C1 segment of cervical spinal cord (tissue), 14 donors: ENCODE results near the gene STIM2.
"Not testable (repeated sequence)": the region's sequence is repeated elsewhere in the genome, so short reads cannot be mapped to it uniquely, and the experiment has no call there.

Experiments used
- DNase-seq, 14 donors: peaks; one replicate each; lab custom pipeline; 2025; lab: John Stamatoyannopoulos, UW

Gene STIM2

DNA sequence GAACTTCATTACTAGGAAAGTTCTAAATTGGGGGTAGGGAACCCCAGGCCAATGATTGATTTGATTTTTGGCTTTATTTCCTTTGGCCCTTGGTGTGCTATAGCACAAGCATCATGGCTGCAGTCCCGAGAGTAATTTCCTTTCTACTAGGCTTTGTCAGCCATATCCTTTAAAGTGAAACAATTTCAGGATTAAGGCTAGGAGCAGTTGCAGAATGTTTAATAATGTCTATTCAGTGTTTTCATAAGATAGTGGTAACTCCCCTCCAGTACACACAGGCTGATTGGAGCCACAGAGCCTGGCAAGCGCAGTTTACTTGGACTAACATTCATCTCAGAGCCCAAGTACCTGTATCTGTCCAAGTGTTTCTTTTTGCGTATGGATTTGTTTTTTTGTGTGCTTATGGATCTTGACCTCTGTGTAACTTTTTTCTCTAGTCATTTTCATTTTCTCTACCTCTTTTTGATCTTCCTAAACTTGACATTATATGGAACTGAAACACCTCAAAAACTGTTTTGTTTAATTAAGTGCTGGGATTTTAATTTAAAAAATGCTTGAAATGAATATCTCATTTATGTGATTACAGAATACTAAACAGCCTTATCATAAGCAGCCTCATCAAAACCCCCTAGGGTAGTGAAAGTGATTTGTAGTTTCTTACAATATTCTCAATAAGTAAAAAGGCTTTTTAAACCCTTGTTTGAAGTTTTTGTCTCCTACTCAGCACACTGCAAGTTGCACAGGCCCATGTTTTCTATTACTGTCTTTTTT is 7.5 kb downstream of the STIM2 start:
- no peak for DNase-seq

DNA sequence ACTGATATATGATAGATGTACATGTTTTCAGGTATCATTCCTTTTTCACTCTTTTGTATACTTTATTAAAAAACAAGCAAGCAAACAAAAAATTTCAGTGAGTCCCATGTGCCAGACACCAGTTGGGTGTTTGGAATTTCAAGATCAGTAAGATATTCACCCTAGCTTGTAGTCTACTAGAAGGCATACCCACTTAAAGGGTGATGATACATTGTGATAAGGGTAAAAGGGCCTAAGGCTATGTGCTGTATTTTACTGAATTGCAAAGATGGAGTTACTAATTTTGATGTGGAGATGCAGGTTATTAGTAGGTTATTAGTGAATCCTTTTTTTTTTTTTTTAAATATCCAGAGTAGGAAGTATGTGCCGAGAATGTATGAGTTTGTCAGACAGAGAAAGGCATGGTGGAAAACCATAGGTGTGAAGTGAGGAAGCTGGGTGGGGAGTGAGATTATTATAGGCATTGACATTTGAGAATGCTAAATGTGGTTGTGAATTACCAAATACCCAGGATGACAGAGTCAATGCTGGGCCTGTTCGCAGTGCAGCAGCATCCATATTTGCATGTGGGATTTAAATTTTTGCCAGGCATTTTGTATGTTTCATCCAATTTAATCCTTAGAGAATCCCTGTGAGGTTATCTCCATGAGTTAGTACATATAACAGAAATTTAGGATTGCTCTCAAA is 10.1 kb downstream of the STIM2 start:
- DNase-seq, result no peak

DNA sequence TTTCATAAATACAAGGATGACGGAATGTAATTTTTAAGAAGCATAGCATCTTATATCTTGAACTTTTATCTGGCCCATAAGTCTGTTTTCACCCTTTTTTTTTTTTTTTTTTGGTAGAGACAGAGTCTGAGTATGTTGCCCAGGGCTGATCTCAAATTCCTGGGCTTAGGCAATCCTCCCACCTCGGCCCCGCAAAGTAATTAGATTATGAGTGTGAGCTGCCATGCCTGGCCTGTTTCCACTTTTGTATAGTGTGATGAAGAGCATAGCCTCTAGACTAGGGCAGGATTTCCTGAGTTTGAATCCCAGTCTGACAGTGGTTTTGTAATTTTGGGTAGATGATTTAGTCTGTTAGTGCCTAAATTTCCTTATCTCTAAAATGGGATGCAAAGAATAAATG is 11.0 kb downstream of the STIM2 start:
- DNase-seq, result no peak

DNA sequence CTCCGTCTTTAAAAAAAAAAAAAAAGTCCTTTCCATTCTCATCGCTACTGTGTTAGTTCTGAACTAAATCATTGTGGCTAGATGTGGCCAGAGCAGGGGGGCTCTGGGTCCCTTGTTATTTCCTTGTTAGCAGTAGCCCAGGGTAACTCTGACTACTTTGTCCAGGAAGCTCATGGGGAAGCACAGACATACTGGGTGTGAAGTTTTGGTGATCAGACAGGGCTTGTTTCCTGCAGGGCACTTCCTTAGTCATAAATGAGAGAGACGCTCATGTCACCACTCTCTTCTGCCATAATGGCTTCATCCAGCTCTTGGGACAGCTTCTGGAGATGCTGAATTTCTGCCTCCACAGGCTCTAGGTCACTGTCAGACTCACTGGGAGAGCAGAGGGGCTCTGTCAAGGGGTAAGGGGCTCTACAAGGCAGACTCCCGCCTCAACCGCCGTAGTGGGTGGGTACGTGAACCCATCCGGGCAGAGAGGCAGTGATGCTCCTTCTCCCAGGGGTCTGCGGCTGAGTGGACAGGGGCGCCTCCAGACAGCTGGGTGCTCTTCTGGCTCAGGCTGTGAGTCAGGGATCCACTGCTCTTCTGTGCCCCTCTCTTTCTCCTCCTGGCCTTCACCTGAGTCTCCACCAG is 12.9 kb downstream of the STIM2 start:
- DNase-seq, result no peak

DNA sequence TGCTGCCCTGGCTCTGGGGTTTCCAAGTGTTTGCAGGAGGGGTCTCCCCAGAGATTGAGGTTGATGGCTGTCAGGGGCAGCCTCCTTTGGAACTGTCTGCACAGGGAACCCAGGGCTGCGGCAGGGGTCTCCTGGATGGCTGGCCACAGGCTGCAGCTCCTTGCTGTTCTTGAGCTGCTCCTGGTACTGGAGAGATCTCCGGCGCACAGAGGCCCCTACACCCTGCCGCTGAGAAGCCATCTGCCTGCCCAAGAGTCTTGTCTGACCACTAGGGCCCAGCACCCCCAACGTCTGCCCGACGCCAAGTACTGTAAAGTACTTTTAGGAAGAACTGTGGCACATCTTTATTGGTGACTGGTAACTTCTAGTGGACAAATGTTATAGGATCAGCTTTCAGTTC is 13.5 kb downstream of the STIM2 start:
- DNase-seq, result no peak

DNA sequence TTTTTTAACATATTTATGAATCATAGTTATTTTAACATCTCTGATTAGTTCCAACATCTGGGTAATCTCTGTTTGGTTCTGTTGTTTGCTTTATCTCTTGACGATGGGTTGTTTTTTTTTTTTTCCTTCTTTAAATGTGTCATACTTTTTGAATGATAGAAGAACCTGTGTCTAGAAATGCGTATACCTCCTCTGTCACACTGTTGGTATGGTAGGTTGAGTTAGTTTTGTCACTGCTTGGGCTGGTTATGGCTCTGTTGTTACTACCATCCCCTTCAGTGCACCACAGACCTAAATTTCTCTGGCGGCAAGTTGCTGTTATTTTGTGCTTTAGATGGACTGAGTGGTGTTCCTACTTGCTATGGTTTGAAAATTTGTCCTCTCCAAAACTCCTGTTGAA is 16.8 kb downstream of the STIM2 start:
- DNase-seq, result no peak

DNA sequence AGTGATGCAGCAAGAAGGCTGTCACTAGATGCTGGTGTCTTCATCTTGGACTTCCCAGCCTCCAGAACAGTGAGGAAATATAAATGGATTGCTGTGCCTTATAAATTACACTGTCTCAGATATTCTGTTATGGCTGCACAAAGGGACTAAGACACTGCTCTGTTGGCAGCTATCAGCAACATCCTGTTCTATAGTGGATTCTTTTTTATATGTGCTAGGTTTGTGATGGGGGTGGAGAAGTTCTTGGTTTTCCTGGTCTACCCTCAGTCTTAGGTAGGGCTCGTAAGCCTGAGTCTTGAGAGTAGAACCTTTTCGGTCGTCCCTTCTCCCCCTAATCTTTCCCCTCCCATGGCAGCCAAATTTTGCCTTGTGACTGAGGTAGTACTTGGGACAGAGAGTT is 17.3 kb downstream of the STIM2 start:
- DNase-seq, result no peak

DNA sequence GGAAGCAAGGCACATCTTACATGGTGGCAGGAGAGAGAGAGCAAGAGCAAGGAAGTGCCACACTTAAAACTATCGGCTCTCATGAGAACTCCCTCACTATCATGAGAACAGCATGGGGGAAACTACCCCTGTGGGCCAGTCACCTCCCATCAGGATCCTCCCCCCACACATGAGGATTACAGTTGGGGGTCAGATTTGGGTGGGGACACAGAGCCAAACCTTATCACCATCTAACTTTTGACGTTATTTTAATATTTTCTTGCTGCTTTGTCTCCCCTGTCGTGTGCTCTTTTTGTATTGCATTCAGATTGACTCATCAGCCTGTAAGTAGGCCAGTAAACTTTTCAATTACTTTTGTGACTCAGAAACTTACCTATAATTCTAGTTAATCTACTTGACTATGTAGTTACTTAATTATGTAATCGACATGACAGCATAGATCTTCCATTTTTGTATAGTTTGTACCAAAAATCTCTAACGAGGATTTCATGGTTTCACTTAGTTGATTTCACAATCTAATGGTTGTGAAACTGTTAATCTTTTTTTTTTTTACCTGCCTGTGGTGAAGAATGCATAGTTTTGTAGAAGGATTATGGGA is 18.3 kb downstream of the STIM2 start:
- DNase-seq, result no peak

DNA sequence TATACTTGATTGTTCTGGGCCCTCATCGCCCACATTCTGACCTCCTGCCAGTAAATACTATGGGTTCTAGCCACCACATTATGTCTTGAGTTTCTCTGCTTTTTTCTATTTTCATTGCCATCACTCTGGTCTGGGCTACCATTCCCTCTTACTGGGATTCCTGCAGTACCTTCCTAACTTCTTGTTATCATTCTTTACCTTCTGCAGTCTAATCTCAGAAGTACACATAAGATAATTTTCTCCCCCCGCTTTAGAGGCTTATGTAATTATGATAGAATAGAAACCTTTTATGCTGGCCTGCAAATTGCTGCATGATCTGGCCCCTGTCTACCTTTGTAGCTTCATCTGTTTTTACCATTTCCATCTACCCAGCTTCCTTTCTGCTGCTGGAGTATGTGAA is 19.2 kb downstream of the STIM2 start:
- no peak for DNase-seq

DNA sequence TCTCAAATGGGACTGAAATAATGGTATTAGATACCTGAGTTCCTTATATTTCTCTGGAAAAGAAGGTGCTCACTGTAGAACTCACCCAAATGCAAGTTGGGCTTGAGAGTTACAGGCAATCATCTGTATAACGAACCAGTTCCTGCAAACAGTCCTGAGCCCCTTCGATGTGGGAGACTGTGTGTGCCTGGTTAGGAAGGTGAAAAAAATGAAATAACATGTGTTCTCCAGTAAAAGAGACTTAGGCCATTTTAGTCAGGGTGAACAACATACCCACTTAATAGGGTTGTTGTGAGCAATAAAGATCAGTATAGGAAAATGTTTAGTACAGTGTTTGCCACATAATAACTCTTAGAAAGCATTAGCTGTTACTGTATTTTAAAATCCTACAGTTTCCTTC is 23.4 kb downstream of the STIM2 start:
- DNase-seq, result no peak

DNA sequence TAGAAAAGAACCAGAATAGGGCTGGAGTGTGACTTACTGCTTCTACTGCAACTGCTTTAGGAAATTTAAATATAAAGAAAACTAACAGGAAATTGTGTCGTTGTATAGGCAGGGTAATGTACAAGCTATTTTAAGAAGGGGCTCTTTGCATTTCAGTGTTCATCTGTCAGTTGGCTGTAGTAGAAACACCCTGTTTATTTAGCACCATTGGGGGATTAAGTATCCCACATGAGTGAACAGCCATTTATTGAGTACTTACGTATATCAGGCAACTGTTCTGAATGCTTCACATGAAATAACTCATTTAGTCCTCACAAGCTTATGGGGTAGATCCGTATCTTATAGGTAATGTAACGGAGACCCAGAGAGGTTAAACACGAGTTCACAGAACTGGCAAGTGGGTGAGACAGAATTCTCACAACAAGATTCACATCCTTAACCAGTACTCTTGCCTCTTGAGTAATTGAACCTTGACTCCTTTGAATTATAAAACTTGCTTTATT is 23.9 kb downstream of the STIM2 start:
- no peak for DNase-seq

DNA sequence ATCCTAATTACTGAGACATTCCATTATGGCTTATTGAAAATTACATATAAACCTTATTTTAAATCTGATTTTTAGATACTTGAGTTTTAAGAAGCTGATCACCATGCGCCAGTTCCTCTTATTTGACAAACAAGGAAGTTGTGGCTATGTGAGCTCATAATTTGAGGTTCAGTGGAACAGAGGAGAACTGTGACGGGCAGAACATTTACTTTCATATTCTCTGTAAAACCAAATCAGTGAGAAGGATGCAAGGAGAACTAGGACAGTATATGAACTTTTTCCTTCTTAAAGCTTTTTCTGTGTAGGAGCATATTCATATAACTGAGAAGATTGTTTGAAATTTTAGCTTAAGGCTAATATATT is 25.3 kb downstream of the STIM2 start:
- no peak for DNase-seq

DNA sequence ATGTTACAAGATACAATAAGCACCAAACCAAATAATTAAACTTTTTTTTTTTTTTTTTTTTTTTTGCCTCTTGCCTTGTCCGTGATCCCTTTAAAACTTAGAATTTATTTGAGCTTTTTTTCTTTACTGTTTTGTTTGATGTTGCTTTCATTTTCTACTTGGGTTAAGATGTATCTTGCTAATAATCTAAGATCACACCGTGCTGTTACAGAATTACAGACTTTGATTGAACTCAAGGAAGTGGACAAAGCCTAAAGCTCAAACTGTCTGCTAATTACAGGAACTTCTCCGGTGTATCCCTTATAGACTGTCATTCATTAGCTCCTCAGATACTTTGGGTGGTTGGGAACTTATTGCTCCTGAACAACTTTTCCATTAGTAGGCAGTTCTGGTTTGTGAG is 26.5 kb downstream of the STIM2 start:
- DNase-seq, result no peak

DNA sequence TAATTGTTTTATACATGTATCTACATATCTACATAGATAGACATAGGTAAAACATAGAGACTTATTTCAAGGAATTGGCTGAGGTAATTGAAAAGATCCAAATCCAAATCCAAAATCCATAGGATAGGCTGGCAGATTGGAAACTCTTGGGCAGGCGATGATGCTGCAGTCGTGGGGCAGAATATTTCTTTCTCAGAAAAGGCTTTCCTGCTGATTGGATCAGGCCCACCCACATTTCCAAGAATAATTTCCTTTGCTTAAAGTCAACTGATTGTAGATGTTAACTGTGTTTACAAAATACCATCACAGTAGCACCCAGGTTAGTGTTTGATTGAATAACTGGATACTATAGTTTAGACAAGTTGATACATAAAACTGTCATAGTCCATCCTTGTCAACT is 27.2 kb downstream of the STIM2 start:
- no peak for DNase-seq

DNA sequence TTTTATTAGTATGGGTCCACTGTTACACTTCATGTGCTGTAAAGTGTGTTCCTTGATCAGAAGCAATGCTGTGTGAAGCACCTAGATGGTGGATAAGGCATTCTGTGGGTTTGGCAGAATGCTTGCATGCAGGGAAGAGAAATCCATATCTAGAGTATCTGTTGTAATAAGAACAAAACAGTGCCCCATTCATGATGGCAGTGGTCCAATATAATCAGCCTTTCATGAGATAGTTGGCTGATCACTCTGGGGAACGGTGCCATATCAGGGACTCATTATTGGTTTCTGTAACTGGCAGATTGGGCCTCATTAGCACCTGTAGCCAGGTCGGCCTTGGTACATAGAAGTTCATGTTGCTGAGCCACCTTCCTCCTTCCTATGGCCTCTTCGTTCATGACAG is 28.7 kb downstream of the STIM2 start:
- DNase-seq, result no peak

DNA sequence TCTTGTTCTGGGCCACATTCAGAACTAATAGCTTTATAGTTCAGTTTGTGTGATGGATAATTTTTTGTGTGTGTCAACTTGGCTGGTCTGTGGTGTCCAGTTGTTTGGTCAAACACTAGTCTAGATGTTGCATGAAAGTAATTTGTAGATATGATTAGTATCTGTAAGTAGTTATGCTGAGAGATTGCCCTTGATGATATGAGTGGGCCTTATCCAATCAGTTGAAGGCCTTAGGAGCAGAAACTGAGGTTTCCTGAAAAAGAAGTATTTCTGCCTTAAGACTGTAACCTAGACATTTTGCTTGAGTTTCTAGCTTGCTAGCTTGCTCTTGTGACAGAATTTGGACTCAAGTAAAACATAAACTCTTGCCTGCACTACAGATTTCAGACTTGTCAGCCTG is 30.4 kb downstream of the STIM2 start:
- DNase-seq, result no peak

DNA sequence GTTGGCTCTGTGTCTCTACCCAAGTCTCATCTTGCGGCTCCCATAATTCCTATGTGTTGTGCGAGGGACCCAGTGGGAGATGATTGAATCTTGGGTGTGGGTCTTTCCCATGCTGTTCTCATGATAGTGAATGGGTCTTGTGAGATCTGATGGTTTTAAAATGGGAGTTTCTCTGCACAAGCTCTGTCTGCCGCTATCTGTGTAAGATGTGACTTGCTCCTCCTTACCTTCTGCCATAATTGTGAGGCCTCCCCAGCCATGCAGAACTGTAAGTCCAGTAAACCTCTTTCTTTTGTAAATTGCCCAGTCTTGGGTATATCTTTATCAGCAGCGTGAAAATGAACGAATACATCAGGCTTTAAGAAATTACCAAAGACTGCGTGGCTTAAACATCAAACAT is 31.2 kb downstream of the STIM2 start:
- no peak for DNase-seq

DNA sequence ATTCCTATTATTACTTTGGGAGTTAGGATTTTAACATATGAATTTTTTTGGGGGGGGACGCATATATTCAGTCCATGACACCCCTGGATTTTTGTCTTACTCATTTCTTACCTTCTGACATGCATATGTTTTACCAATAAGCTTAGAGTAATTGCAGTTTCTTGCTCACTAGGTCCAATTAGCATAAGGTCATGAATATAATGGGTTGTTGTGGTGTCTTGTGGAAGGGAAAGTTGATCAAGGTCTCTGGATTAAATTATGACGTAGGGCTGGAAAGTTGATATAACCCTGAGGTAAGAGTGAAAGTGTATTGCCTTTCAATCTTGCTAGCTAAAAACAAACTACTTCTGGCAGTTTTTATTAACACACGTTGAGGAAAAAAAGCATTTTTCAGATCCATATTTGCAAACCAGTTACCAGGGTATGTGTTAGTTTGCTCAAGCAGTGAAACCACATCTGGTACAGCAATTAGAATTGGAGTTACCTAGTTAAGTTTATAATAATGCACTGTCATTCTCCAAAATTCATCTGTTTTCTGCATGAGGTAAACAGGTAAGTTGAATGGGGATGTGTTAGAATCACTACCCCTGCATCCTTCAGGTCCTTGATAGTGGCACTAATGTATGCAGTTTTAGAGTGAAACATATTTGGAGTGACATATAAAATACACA is 32.0 kb downstream of the STIM2 start:
- no peak for DNase-seq

DNA sequence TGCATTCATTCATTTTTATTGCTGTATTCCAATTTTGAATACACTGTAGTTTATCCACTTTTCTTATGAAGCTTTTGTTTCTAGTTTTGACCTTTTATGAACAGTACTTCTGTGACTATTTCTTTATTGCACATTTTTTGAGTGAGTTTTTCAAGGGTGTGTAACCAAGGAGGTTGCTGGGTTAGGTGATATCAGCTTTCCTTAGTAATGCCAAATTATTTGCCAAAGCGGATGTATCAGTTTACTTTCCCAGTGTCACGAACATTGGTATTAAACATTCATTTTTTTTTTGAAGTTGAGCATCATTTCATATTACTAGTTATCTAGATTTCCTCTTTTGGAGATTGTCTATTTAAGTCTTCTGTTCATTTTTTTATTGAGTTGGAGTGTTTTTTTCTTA is 32.9 kb downstream of the STIM2 start:
- no peak for DNase-seq

DNA sequence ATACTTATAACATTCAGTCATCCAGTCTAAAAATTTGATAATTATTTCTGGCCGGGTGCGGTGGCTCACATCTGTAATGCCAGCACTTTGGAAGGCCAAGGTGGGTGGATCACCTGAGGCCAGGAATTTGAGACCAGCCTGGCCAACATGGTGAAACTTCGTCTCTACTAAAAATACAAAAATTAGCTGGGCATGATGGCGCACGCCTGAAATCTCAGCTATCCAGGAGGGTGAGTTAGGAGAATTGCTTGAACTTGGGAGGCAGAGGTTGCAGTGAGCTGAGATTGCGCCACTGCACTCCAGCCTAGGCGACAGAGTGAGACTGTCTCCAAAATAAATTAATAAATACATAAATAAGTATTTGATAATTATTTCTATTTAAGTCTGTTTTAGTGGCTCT is 34.2 kb downstream of the STIM2 start:
- DNase-seq, result not testable (repeated sequence)

DNA sequence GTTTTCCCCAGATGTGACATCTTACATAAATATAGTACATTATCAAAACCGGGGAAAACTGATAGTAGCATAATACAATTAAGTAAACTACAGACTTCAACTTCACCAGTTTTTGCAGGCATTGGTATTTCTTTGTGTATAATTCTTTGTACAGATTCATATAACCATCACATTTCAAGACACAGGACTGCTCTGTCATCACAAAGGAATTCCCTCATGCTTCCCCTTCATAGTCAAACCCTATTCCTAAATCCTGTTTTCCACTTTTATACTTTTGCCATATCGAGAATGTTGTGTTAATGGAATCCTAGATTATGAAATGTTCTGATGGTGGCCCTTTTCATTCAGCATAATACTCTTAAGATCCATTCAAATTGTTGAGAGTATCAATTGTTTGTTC is 36.0 kb downstream of the STIM2 start:
- DNase-seq, result no peak

DNA sequence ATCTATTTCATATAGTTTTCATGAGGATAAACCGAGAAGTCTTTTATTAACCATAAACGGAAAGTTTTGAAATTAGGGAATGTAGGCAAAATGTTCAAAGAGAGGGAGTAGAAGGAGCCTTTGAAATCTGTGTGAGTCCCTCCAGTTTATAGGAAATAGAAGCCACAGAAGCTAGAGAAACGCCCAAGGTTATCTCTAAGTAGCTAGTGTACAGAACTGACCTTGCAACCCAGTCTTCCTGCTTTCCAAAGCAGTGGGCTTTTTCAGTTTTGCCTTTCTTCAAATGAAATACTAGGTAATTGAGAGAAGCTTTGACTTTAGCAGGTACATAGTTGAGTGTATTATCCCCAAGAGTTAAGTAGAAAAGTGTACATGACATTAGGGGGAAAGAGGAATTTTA is 39.4 kb downstream of the STIM2 start:
- no peak for DNase-seq
